Adipocyte (in vitro differentiated cells): ENCODE measurements around the gene DUOX1.
A peak's percentile ranks its signal among the peaks of the same experiment; 100 is the strongest.

Source experiments
- DNase-seq: peaks from one replicate; pipeline ENCODE4 v3.0.0-alpha.2; 2015; ENCODE audit warnings: low read depth
- H3K27me3 ChIP-seq: replicated peaks from 2 replicates; pipeline ENCODE4 v1.7.0; 2013; ENCODE audit warnings: mild to moderate bottlenecking, low read length, moderate library complexity; ENCODE audit not compliant: control insufficient read depth, insufficient read depth
- H3K36me3 ChIP-seq: 2 replicates; pipeline ENCODE4 v1.7.0; 2013; ENCODE audit warnings: low read length, mild to moderate bottlenecking, moderate library complexity; ENCODE audit not compliant: control insufficient read depth, insufficient read depth, severe bottlenecking
- H3K4me1 ChIP-seq: 2 replicates; pipeline ENCODE4 v1.7.0; 2013; ENCODE audit warnings: mild to moderate bottlenecking, low read length, moderate library complexity; ENCODE audit not compliant: control insufficient read depth, insufficient read depth
- H3K4me3 ChIP-seq: 2 replicates; pipeline ENCODE4 v1.7.0; 2013; ENCODE audit warnings: mild to moderate bottlenecking, low read length, moderate library complexity
- H3K9ac ChIP-seq: 2 replicates; pipeline ENCODE4 v1.7.0; 2013; ENCODE audit warnings: mild to moderate bottlenecking, low read length, moderate library complexity
- H3K9me3 ChIP-seq: 2 replicates; pipeline ENCODE4 v1.7.0; 2013; ENCODE audit warnings: mild to moderate bottlenecking, low read length, moderate library complexity; ENCODE audit not compliant: control insufficient read depth

DUOX1 gene

GRCh38 chr15:45149060-45149459, 19.3 kb downstream of the DUOX1 start:
- Histone ChIP-seq H3K4me3 (no peak overlapping the region), H3K9me3 (no peaks in the 10 kb centered on the region), H3K36me3 (no peaks in the 10 kb centered on the region), H3K4me1 (peaks cover 15% of the 10 kb centered on the region), H3K9ac (no peak overlapping the region), H3K27me3 (no peaks in the 10 kb centered on the region)
- no peak for DNase-seq

GRCh38 chr15:45150481-45150880, 20.7 kb downstream of the DUOX1 start:
- no peak overlapping the region for H3K4me3 ChIP-seq
- DNase-seq, result no peak
- no peaks in the 10 kb centered on the region for H3K36me3 ChIP-seq
- no peaks in the 10 kb centered on the region for H3K9me3 ChIP-seq
- peaks cover 15% of the 10 kb centered on the region for H3K4me1 ChIP-seq
- no peaks in the 10 kb centered on the region for H3K27me3 ChIP-seq
- no peak overlapping the region for H3K9ac ChIP-seq

- no peak overlapping the region for H3K4me3 ChIP-seq
- no peak for DNase-seq
- H3K9ac ChIP-seq, result no peak overlapping the region
- H3K4me1 ChIP-seq, result peaks cover 12% of the 10 kb centered on the region
- no peaks in the 10 kb centered on the region for H3K27me3 ChIP-seq
- H3K36me3 ChIP-seq, result no peaks in the 10 kb centered on the region
- H3K9me3 ChIP-seq, result no peaks in the 10 kb centered on the region
These were observed 21.2 kb downstream of the DUOX1 start for GRCh38 chr15:45150997-45151396.

GRCh38 chr15:45151998-45152828, 22.4 kb downstream of the DUOX1 start:
- no peak for DNase-seq
- H3K9ac ChIP-seq, result no peak overlapping the region
- H3K4me1 ChIP-seq, result peaks cover 12% of the 10 kb centered on the region
- H3K4me3 ChIP-seq, result no peak overlapping the region
- H3K36me3 ChIP-seq, result no peaks in the 10 kb centered on the region
- H3K27me3 ChIP-seq, result no peaks in the 10 kb centered on the region
- H3K9me3 ChIP-seq, result no peaks in the 10 kb centered on the region

GRCh38 chr15:45155739-45156138, 25.9 kb downstream of the DUOX1 start:
- no peak overlapping the region for H3K4me3 ChIP-seq
- no peaks in the 10 kb centered on the region for H3K9me3 ChIP-seq
- H3K9ac ChIP-seq, result no peak overlapping the region
- no peak for DNase-seq
- H3K27me3 ChIP-seq, result no peaks in the 10 kb centered on the region
- H3K4me1 ChIP-seq, result peaks cover 15% of the 10 kb centered on the region
- H3K36me3 ChIP-seq, result no peaks in the 10 kb centered on the region

- no peaks in the 10 kb centered on the region for H3K27me3 ChIP-seq
- no peak for DNase-seq
- H3K9ac ChIP-seq, result no peak overlapping the region
- no peak overlapping the region for H3K4me3 ChIP-seq
- peaks cover 15% of the 10 kb centered on the region for H3K4me1 ChIP-seq
- H3K9me3 ChIP-seq, result no peaks in the 10 kb centered on the region
- H3K36me3 ChIP-seq, result no peaks in the 10 kb centered on the region
These were observed 27.1 kb downstream of the DUOX1 start for GRCh38 chr15:45156744-45157455.

- no peak overlapping the region for H3K9ac ChIP-seq
- no peaks in the 10 kb centered on the region for H3K27me3 ChIP-seq
- H3K9me3 ChIP-seq, result no peaks in the 10 kb centered on the region
- no peak overlapping the region for H3K4me3 ChIP-seq
- H3K4me1 ChIP-seq, result peaks cover 15% of the 10 kb centered on the region
- peak; percentile 75 for DNase-seq
- no peaks in the 10 kb centered on the region for H3K36me3 ChIP-seq
These were observed 28.2 kb downstream of the DUOX1 start for GRCh38 chr15:45157974-45158373.

- H3K4me1 ChIP-seq, result peaks cover 22% of the 10 kb centered on the region
- H3K27me3 ChIP-seq, result no peaks in the 10 kb centered on the region
- no peak for DNase-seq
These were observed 31.9 kb downstream of the DUOX1 start for GRCh38 chr15:45161666-45162065.

GRCh38 chr15:45162771-45163507, 33.1 kb downstream of the DUOX1 start:
- no peaks in the 10 kb centered on the region for H3K36me3 ChIP-seq
- H3K4me1 ChIP-seq, result peaks cover 9% of the 10 kb centered on the region
- DNase-seq, result peak; percentile 88
- H3K9ac ChIP-seq, result peak overlapping the region; percentile 31
- no peaks in the 10 kb centered on the region for H3K9me3 ChIP-seq
- H3K27me3 ChIP-seq, result no peaks in the 10 kb centered on the region
- no peak overlapping the region for H3K4me3 ChIP-seq

More at GRCh38 chr15:45161666-45162065, 31.9 kb downstream of the DUOX1 start:
- H3K9ac ChIP-seq, result no peak overlapping the region
- H3K4me3 ChIP-seq, result no peak overlapping the region
- no peaks in the 10 kb centered on the region for H3K9me3 ChIP-seq
- no peaks in the 10 kb centered on the region for H3K36me3 ChIP-seq

GRCh38 chr15:45163508-45163856, 33.7 kb downstream of the DUOX1 start:
- no peak for DNase-seq
- Histone ChIP-seq H3K36me3 (no peaks in the 10 kb centered on the region), H3K27me3 (no peaks in the 10 kb centered on the region), H3K4me1 (peaks cover 8% of the 10 kb centered on the region), H3K9ac (no peak overlapping the region), H3K4me3 (no peak overlapping the region), H3K9me3 (no peaks in the 10 kb centered on the region)

GRCh38 chr15:45164914-45165313, 35.1 kb downstream of the DUOX1 start:
- no peak for DNase-seq
- H3K4me3 ChIP-seq, result no peak overlapping the region
- H3K4me1 ChIP-seq, result peaks cover 8% of the 10 kb centered on the region
- no peaks in the 10 kb centered on the region for H3K27me3 ChIP-seq
- no peaks in the 10 kb centered on the region for H3K36me3 ChIP-seq
- H3K9ac ChIP-seq, result peak overlapping the region; percentile 93
- no peaks in the 10 kb centered on the region for H3K9me3 ChIP-seq
